PC-9 (cell line): ENCODE data around the gene PTPRC. TPM values are rescaled to one million over a fixed set of nuclear protein-coding genes. Genes with fewer than 3 reads are reported as not detected.

ENCODE experiments used
- BruUV-seq: library from RNA; stranded (reverse); fragments of 400-500 nt; replicated peaks from 2 replicates; lab custom pipeline; 2021; lab: Mats Ljungman, UMichigan
- CTCF ChIA-PET: fragments of 300-600 bp; sonication (Branson Sonifier 250); formaldehyde crosslinking; loops from one replicate; lab custom pipeline; 2022; ENCODE audit warnings: antibody characterized with exemption; lab: Charles Lee
- POLR2A ChIA-PET: fragments of 300-600 bp; sonication (Branson Sonifier 250); formaldehyde crosslinking; loops from one replicate; lab custom pipeline; 2022; ENCODE audit warnings: antibody characterized with exemption; ENCODE audit not compliant: unreplicated experiment; lab: Charles Lee
- DNase-seq, 2 experiments: peaks; one replicate each; pipeline versions ENCODE4 v3.0.0 to v3.0.0-alpha.2; 2015 to 2022; ENCODE audit warnings: mixed read lengths in 1 of 2
- H2AFZ ChIP-seq: fragments of 200-600 bp; sonication (generic); 2 replicates; pipeline ENCODE4 v1.8.1; 2017; ENCODE audit warnings: antibody characterized with exemption
- H3F3A ChIP-seq: fragments of 200-600 bp; sonication (generic); 2 replicates; pipeline ENCODE4 v1.8.1; 2017; ENCODE audit warnings: antibody characterized with exemption, mild to moderate bottlenecking, low read depth; ENCODE audit not compliant: insufficient read depth
- H3K27ac ChIP-seq: fragments of 200-600 bp; sonication (generic); 2 replicates; pipeline ENCODE4 v1.6.1; 2016; ENCODE audit warnings: mixed run types
- H3K27me3 ChIP-seq: fragments of 200-600 bp; sonication (generic); 2 replicates; pipeline ENCODE4 v1.6.1; 2016; ENCODE audit warnings: low read depth, mixed run types; ENCODE audit not compliant: insufficient read depth
- H3K36me3 ChIP-seq: fragments of 200-600 bp; sonication (generic); 2 replicates; pipeline ENCODE4 v1.6.1; 2016; ENCODE audit warnings: low read depth, mixed run types
- H3K4me1 ChIP-seq: fragments of 200-600 bp; sonication (generic); replicated peaks from 2 replicates; pipeline ENCODE4 v1.6.1; 2016; ENCODE audit warnings: mixed run types; ENCODE audit not compliant: insufficient read depth
- H3K4me2 ChIP-seq: fragments of 200-600 bp; sonication (generic); 2 replicates; pipeline ENCODE4 v1.6.1; 2017; ENCODE audit warnings: mixed run types
- H3K4me3 ChIP-seq: fragments of 200-600 bp; sonication (generic); 2 replicates; pipeline ENCODE4 v1.6.1; 2016; ENCODE audit warnings: mixed run types
- H3K79me2 ChIP-seq: fragments of 200-600 bp; sonication (generic); 2 replicates; pipeline ENCODE4 v1.6.1; 2017; ENCODE audit warnings: low read depth, mixed run types
- H3K9me2 ChIP-seq: fragments of 200-600 bp; sonication (generic); 2 replicates; pipeline ENCODE4 v1.8.1; 2017; ENCODE audit warnings: mild to moderate bottlenecking; ENCODE audit not compliant: insufficient read depth
- H3K9me3 ChIP-seq: fragments of 200-600 bp; sonication (generic); 2 replicates; pipeline ENCODE4 v1.8.1; 2016; ENCODE audit warnings: low read depth; ENCODE audit not compliant: insufficient read depth
- H4K20me1 ChIP-seq: fragments of 200-600 bp; sonication (generic); 2 replicates; pipeline ENCODE4 v1.8.1; 2017; ENCODE audit not compliant: insufficient read depth
- EZH2 ChIP-seq: fragments of 200-600 bp; sonication (generic); IDR thresholded peaks from 2 replicates; pipeline ENCODE4 v1.8.0; 2017; ENCODE audit warnings: antibody characterized with exemption, low read depth
- intact Hi-C: fragments of 100-400 bp; cut with micrococcal nuclease; formaldehyde crosslinking; loops from one replicate; pipeline ENCODE4 v1.10.0; 2022; ENCODE audit not compliant: unreplicated experiment
- total RNA-seq: library from RNA; stranded (reverse); gene quantifications from 2 replicates; pipeline ENCODE4 v1.2.3, GENCODE V29; 2021
- TF ChIP-seq, protein P1 (sequence below): fragments of 200-600 bp; sonication (generic); conservative IDR thresholded peaks from 2 replicates; pipeline ENCODE4 v1.6.1; 2017; ENCODE audit warnings: mixed run types, antibody characterized with exemption, mild to moderate bottlenecking, moderate library complexity

Gene PTPRC
- total RNA-seq, 1 experiment from 2014 or later: 0.79 TPM

DNA sequence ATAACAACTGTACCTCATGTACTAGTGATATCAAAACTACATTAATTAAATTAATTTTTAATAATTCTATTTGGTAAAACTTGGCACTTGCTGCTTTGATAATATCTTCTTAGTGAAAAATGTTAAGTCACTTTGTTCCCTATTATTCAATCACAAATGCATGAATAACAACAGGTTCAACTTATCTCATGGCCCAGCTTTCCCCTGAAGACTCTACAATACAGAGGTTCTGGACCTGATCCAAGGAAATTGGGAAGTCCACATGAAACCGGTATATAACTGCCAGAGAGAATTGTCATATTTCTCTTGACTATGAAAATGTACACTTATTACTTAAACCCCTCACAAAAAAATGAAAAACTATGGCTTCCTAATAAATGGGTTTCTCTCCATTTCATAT is 33.9 kb upstream of the PTPRC start:
- ChIA-PET CTCF (no interaction called here), POLR2A (no interaction called here)
- TF ChIP-seq, protein P1, sequence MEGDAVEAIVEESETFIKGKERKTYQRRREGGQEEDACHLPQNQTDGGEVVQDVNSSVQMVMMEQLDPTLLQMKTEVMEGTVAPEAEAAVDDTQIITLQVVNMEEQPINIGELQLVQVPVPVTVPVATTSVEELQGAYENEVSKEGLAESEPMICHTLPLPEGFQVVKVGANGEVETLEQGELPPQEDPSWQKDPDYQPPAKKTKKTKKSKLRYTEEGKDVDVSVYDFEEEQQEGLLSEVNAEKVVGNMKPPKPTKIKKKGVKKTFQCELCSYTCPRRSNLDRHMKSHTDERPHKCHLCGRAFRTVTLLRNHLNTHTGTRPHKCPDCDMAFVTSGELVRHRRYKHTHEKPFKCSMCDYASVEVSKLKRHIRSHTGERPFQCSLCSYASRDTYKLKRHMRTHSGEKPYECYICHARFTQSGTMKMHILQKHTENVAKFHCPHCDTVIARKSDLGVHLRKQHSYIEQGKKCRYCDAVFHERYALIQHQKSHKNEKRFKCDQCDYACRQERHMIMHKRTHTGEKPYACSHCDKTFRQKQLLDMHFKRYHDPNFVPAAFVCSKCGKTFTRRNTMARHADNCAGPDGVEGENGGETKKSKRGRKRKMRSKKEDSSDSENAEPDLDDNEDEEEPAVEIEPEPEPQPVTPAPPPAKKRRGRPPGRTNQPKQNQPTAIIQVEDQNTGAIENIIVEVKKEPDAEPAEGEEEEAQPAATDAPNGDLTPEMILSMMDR: no peak
- no peak for TF ChIP-seq EZH2
- intact Hi-C loops: loop anchor here (5.0 kb wide), 1 partner anchor 52 kb away; no protein-coding TSS in a partner anchor
- Histone ChIP-seq H3K9me2 (no peaks in the 10 kb centered on the region), H3F3A (no peaks in the 10 kb centered on the region), H3K9me3 (0 out of 2 replicates have a peak, but pooled peaks cover 8% of the 10 kb centered on the region), H3K36me3 (no peaks in the 10 kb centered on the region), H3K4me3 (no peak overlapping the region), H4K20me1 (no peaks in the 10 kb centered on the region), H3K27me3 (no peaks in the 10 kb centered on the region), H2AFZ (no peak overlapping the region), H3K4me2 (no peak overlapping the region), H3K79me2 (no peaks in the 10 kb centered on the region), H3K4me1 (no peaks in the 10 kb centered on the region), H3K27ac (no peak overlapping the region)
- no TSS peak for BruUV-seq
- no peak for DNase-seq

GRCh38 chr1:198605406-198605805 is 33.4 kb upstream of the PTPRC start:
- BruUV-seq: no TSS peak
- no peaks in the 10 kb centered on the region for H4K20me1 ChIP-seq
- H3K9me2 ChIP-seq: no peaks in the 10 kb centered on the region
- no peak overlapping the region for H3K4me2 ChIP-seq
- intact Hi-C loops: loop anchor here (5.0 kb wide), 1 partner anchor 52 kb away; no protein-coding TSS in a partner anchor
- no peaks in the 10 kb centered on the region for H3K4me1 ChIP-seq
- no peak for TF ChIP-seq EZH2
- TF ChIP-seq, protein P1: no peak
- no peaks in the 10 kb centered on the region for H3F3A ChIP-seq
- no peaks in the 10 kb centered on the region for H3K27me3 ChIP-seq
- ChIA-PET CTCF (interaction anchor here (0.5 to 0.6 kb wide), 2 partner anchors 38 to 829 kb away, joined by 3 read pairs; no protein-coding TSS in a partner anchor), POLR2A (no interaction called here)
- 0 out of 2 replicates have a peak, but pooled peaks cover 8% of the 10 kb centered on the region for H3K9me3 ChIP-seq
- no peak overlapping the region for H2AFZ ChIP-seq
- H3K79me2 ChIP-seq: no peaks in the 10 kb centered on the region
- no peak overlapping the region for H3K27ac ChIP-seq
- DNase-seq: no peak
- no peak overlapping the region for H3K4me3 ChIP-seq
- H3K36me3 ChIP-seq: no peaks in the 10 kb centered on the region

DNA sequence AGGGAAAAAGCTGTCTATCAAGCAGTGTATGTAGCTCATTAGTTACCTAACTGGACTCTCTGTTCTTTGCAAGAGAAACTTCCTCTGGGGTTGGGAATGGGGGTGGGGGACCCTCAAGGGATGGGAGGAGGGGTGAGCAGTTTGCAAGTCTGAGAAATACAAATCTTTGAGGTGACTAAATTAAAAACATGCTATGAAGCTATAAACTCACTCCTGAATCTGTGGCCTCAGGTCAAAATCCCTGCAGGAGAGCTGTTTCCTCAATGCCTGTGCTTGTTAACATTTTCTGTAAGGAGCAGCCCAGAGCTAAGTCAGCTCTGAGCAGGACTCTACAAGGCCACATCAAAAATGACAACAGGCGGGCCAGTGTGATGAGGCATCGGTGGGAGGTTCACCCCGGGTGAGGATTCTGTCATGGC is 32.8 kb upstream of the PTPRC start:
- BruUV-seq: no TSS peak
- Histone ChIP-seq H3K4me3 (no peak overlapping the region), H3K4me2 (no peak overlapping the region), H2AFZ (no peak overlapping the region), H3K27ac (no peak overlapping the region), H3K79me2 (no peaks in the 10 kb centered on the region), H3K27me3 (no peaks in the 10 kb centered on the region), H3K36me3 (no peaks in the 10 kb centered on the region), H3K9me3 (0 out of 2 replicates have a peak, but pooled peaks cover 8% of the 10 kb centered on the region), H4K20me1 (no peaks in the 10 kb centered on the region), H3F3A (no peaks in the 10 kb centered on the region), H3K9me2 (no peaks in the 10 kb centered on the region), H3K4me1 (no peaks in the 10 kb centered on the region)
- intact Hi-C loops: loop anchor here (5.0 kb wide), 1 partner anchor 51 kb away; no protein-coding TSS in a partner anchor
- TF ChIP-seq EZH2: no peak
- TF ChIP-seq, protein P1: no peak
- ChIA-PET CTCF (interaction anchor here (0.5 to 0.6 kb wide), 3 partner anchors 38 to 1022 kb away, joined by 3 read pairs; no protein-coding TSS in a partner anchor), POLR2A (interaction anchor here (0.6 kb wide), 1 partner anchor 51 kb away, joined by 4 read pairs; no protein-coding TSS in a partner anchor)
- no peak for DNase-seq
